OCI-LY3 (cell line): ENCODE measurements around the gene LRRC23.

Experiments used
- CTCF ChIP-seq: fragments of 200-600, 300-600 bp; sonication (generic); IDR thresholded peaks from 2 replicates; pipeline ENCODE4 v1.5.1; 2014; ENCODE audit warnings: antibody characterized with exemption, low read length, low read depth
- EZH2phosphoT487 ChIP-seq: fragments of 200-600 bp; shearing (Covaris generic); IDR thresholded peaks from 2 replicates; pipeline ENCODE4 v1.6.1; 2018; ENCODE audit warnings: antibody characterized with exemption, mixed run types, low read depth

- TF ChIP-seq CTCF (no peak), EZH2phosphoT487 (no peak)
Observed at GRCh38 chr12:6945613-6946012, 41.0 kb downstream of the LRRC23 start.
